MM.1S (cell line): ENCODE data around the gene ACBD7.
A peak's percentile ranks its signal among the peaks of the same experiment; 100 is the strongest.

ENCODE experiments used
- DNase-seq: peaks from one replicate; pipeline ENCODE4 v3.0.0-alpha.2; 2015
- H2AFZ ChIP-seq: fragments of 300-600 bp; sonication (generic); 2 replicates; pipeline ENCODE4 v1.6.0; 2016; ENCODE audit warnings: antibody characterized with exemption, low read length
- H3F3A ChIP-seq: fragments of 300-600 bp; sonication (generic); 2 replicates; pipeline ENCODE4 v1.6.1; 2016; ENCODE audit warnings: mild to moderate bottlenecking, antibody characterized with exemption, low read length, moderate library complexity, mixed read lengths; ENCODE audit not compliant: insufficient read depth
- H3K27ac ChIP-seq: fragments of 300-600 bp; sonication (generic); 2 replicates; pipeline ENCODE4 v1.5.1; 2016; ENCODE audit warnings: mild to moderate bottlenecking, low read length
- H3K27me3 ChIP-seq: fragments of 300-600 bp; sonication (generic); replicated peaks from 2 replicates; pipeline ENCODE4 v1.6.0; 2016; ENCODE audit warnings: low read length; ENCODE audit not compliant: insufficient read depth
- H3K36me3 ChIP-seq: fragments of 300-600 bp; sonication (generic); replicated peaks from 2 replicates; pipeline ENCODE4 v1.6.1; 2016; ENCODE audit warnings: mild to moderate bottlenecking, low read length, mixed read lengths; ENCODE audit not compliant: insufficient read depth
- H3K4me1 ChIP-seq: fragments of 300-600 bp; sonication (generic); 2 replicates; pipeline ENCODE4 v1.6.1; 2016; ENCODE audit warnings: low read length, mixed read lengths
- H3K4me2 ChIP-seq: fragments of 300-600 bp; sonication (generic); 2 replicates; pipeline ENCODE4 v1.6.0; 2016; ENCODE audit warnings: low read depth, low read length
- H3K4me3 ChIP-seq: fragments of 300-600 bp; sonication (generic); 2 replicates; pipeline ENCODE4 v1.5.1; 2016; ENCODE audit warnings: low read length, mixed read lengths
- H3K79me2 ChIP-seq: fragments of 300-600 bp; sonication (generic); 2 replicates; pipeline ENCODE4 v1.6.1; 2016; ENCODE audit warnings: mixed run types, low read length, mixed read lengths
- H3K9ac ChIP-seq: fragments of 300-600 bp; sonication (generic); 2 replicates; pipeline ENCODE4 v1.6.1; 2016; ENCODE audit warnings: low read length, mixed read lengths
- H3K9me2 ChIP-seq: fragments of 300-600 bp; sonication (generic); replicated peaks from 2 replicates; pipeline ENCODE4 v1.6.1; 2016; ENCODE audit warnings: mild to moderate bottlenecking, low read length, mixed read lengths; ENCODE audit not compliant: insufficient read depth
- H3K9me3 ChIP-seq: fragments of 300-600 bp; sonication (generic); replicated peaks from 2 replicates; pipeline ENCODE4 v1.6.1; 2016; ENCODE audit warnings: mild to moderate bottlenecking, low read length, mixed read lengths; ENCODE audit not compliant: insufficient read depth
- H4K20me1 ChIP-seq: fragments of 300-600 bp; sonication (generic); 2 replicates; pipeline ENCODE4 v1.6.1; 2016; ENCODE audit warnings: mild to moderate bottlenecking, low read length, moderate library complexity, mixed read lengths; ENCODE audit not compliant: insufficient read depth
- EZH2 ChIP-seq: fragments of 300-600 bp; sonication (generic); optimal IDR thresholded peaks from 2 replicates; pipeline ENCODE3; 2017; ENCODE audit warnings: low read depth, mild to moderate bottlenecking, antibody characterized with exemption, low read length, mixed read lengths
- EZH2phosphoT487 ChIP-seq: fragments of 300-600 bp; sonication (generic); IDR thresholded peaks from 2 replicates; pipeline ENCODE4 v1.6.1; 2018; ENCODE audit warnings: antibody characterized with exemption, low read length
- TF ChIP-seq, protein P1 (sequence below): fragments of 300-600 bp; sonication (generic); IDR thresholded peaks from 2 replicates; pipeline ENCODE4 v1.5.1; 2016; ENCODE audit warnings: antibody characterized with exemption, low read length, mixed read lengths

ACBD7 gene

GRCh38 chr10:15097011-15097812, 8.6 kb upstream of the ACBD7 start, which contains the start of gene RPP38:
Gene RPP38, plus strand, starts transcription at chr10:15097355. Its CDS starts 5,960 bp downstream, at chr10:15103315.
- peaks cover 15% of the 10 kb centered on the region; the same call in 1 of the 2 replicates for H3F3A ChIP-seq
- H3K9me3 ChIP-seq, result no peaks in the 10 kb centered on the region
- no peaks in the 10 kb centered on the region for H3K9me2 ChIP-seq
- H3K4me2 ChIP-seq, result peak within 1 kb of the TSS; percentile 98
- H4K20me1 ChIP-seq, result no peaks in the 10 kb centered on the region
- peak within 1 kb of the TSS; percentile 97 for H3K27ac ChIP-seq
- H3K9ac ChIP-seq, result peak within 1 kb of the TSS; percentile 96
- H3K79me2 ChIP-seq, result peaks cover 47% of the 10 kb centered on the region
- peaks cover 3% of the 10 kb centered on the region; the same call in 1 of the 2 replicates for H3K4me1 ChIP-seq
- H2AFZ ChIP-seq, result peak within 1 kb of the TSS; percentile 98
- no peaks in the 10 kb centered on the region for H3K36me3 ChIP-seq
- no peaks in the 10 kb centered on the region for H3K27me3 ChIP-seq
- peak; percentile 96 for DNase-seq
- TF ChIP-seq EZH2phosphoT487, result no peak
- no peak for TF ChIP-seq EZH2
- TF ChIP-seq, protein P1, sequence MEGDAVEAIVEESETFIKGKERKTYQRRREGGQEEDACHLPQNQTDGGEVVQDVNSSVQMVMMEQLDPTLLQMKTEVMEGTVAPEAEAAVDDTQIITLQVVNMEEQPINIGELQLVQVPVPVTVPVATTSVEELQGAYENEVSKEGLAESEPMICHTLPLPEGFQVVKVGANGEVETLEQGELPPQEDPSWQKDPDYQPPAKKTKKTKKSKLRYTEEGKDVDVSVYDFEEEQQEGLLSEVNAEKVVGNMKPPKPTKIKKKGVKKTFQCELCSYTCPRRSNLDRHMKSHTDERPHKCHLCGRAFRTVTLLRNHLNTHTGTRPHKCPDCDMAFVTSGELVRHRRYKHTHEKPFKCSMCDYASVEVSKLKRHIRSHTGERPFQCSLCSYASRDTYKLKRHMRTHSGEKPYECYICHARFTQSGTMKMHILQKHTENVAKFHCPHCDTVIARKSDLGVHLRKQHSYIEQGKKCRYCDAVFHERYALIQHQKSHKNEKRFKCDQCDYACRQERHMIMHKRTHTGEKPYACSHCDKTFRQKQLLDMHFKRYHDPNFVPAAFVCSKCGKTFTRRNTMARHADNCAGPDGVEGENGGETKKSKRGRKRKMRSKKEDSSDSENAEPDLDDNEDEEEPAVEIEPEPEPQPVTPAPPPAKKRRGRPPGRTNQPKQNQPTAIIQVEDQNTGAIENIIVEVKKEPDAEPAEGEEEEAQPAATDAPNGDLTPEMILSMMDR, result no peak
- H3K4me3 ChIP-seq, result peak within 1 kb of the TSS; percentile 80

GRCh38 chr10:15096661-15097010, 8.1 kb upstream of the ACBD7 start:
- Histone ChIP-seq H3K9me3 (no peaks in the 10 kb centered on the region), H3K79me2 (peaks cover 41% of the 10 kb centered on the region), H3K27ac (peak overlapping the region; percentile 97; the same call in 1 of the 2 replicates), H3K9me2 (no peaks in the 10 kb centered on the region), H3K4me1 (peaks cover 3% of the 10 kb centered on the region; the same call in 1 of the 2 replicates), H3K9ac (peak overlapping the region; percentile 96), H3K27me3 (no peaks in the 10 kb centered on the region), H4K20me1 (no peaks in the 10 kb centered on the region), H3K4me2 (peak overlapping the region; percentile 98), H2AFZ (peak overlapping the region; percentile 98), H3K36me3 (no peaks in the 10 kb centered on the region), H3F3A (peaks cover 15% of the 10 kb centered on the region; the same call in 1 of the 2 replicates), H3K4me3 (peak overlapping the region; percentile 80)
- TF ChIP-seq, protein P1, result no peak
- no peak for TF ChIP-seq EZH2
- no peak for TF ChIP-seq EZH2phosphoT487
- DNase-seq, result no peak

DNA sequence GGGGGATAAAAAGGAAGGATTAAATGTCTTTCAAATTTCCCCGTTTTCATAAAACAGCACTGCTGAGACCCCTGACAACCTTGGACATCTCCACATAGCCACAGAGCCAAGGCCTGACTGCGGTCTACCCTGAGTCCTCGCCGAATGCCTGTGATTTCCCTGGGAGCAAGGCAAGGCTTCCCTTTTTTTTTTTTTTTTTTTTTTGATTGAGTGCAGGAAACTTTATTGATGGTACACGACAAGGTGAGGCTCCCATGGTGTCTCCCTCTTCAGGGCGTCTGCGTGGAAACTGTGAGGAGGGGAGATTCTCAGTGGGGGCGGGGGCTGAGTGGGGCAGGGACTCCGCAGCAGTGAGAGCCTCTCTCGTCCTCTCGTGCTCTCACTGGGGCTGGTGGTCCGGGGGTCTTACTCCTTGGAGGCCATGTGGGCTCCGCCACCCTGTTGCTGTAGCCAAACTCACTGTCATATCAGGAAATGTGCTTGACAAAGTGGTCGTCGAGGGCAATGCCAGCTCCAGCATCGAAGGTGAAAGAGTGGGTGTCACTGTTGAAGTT, 4.4 kb upstream of the ACBD7 start:
- Histone ChIP-seq H3K9me3 (no peaks in the 10 kb centered on the region), H2AFZ (no peak overlapping the region), H3K36me3 (no peaks in the 10 kb centered on the region), H3K9me2 (no peaks in the 10 kb centered on the region), H4K20me1 (no peaks in the 10 kb centered on the region), H3K79me2 (peaks cover 4% of the 10 kb centered on the region), H3K4me3 (no peak overlapping the region), H3K9ac (no peak overlapping the region), H3K4me2 (no peak overlapping the region), H3K27me3 (peaks cover 15% of the 10 kb centered on the region; the same call in 1 of the 2 replicates), H3K27ac (no peak overlapping the region), H3K4me1 (peaks cover 3% of the 10 kb centered on the region; the same call in 1 of the 2 replicates), H3F3A (peaks cover 15% of the 10 kb centered on the region; the same call in 1 of the 2 replicates)
- no peak for DNase-seq
- TF ChIP-seq, protein P1, result no peak
- no peak for TF ChIP-seq EZH2phosphoT487
- no peak for TF ChIP-seq EZH2
